ENCODE results near the gene PTGS1. TPM values are rescaled to one million over a fixed set of nuclear protein-coding genes. Genes with fewer than 3 reads are reported as not detected.

The PTGS1 gene
- total and polyA plus RNA-seq, 2 of the 8 experiments (the other 6 are each of a cell fraction or from before 2014, with no cell fraction given), result 1.1 to 1.9 TPM

DNA sequence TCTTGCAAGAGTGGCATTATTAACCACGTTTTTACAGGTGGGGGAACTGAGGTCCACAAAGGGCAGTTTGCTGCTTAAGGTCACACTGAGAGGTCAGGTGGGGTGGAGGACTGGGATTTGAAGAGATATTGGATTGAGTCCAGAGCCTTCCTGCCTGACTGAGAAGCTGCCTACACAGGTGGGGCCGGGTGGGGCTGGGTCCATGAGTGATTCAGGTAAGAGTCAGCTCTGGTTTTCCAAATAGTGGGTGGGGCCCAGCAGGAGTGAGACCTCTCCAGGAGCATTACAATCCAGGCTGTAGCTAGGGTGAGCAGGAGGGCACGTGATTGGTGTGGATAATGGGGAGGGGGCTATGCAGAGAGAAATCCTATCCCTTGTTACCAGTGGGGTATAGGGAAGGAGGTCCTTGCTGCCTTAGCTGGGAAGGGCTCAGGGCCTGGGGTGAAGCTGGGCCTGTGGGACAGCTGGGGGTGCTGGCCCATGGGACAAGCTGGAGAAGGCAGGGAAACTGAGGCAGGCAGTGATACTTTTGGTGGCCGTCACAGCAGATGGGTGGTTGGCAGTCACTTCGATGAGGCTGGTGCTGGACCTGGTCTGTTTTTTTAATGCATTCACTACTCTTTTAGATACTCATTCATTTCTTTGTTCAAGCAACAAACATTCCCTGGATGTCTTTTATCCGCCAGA lies 2.9 kb upstream of the PTGS1 start (continued):
- TF ChIP-seq YY1 (IDR thresholded peaks at IDR 0.05; ENCODE audit: low read depth, low read length), result no peak
- no peak for TF ChIP-seq RXRA (IDR thresholded peaks at IDR 0.05; ENCODE audit: insufficient read depth, low read depth, low read length)
- TF ChIP-seq, protein P1, sequence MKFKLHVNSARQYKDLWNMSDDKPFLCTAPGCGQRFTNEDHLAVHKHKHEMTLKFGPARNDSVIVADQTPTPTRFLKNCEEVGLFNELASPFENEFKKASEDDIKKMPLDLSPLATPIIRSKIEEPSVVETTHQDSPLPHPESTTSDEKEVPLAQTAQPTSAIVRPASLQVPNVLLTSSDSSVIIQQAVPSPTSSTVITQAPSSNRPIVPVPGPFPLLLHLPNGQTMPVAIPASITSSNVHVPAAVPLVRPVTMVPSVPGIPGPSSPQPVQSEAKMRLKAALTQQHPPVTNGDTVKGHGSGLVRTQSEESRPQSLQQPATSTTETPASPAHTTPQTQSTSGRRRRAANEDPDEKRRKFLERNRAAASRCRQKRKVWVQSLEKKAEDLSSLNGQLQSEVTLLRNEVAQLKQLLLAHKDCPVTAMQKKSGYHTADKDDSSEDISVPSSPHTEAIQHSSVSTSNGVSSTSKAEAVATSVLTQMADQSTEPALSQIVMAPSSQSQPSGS (IDR thresholded peaks at IDR 0.05; ENCODE audit: low read length), result no peak
- TF ChIP-seq SRF (IDR thresholded peaks at IDR 0.05; ENCODE audit: low read depth, low read length), result no peak
- TF ChIP-seq TBP (IDR thresholded peaks at IDR 0.05; ENCODE audit: low read depth, low read length), result no peak
- no peak for TF ChIP-seq CBX5 (IDR thresholded peaks at IDR 0.05; ENCODE audit: low read depth, low read length)
- no peak for TF ChIP-seq KDM4A (IDR thresholded peaks at IDR 0.05; ENCODE audit: low read depth, low read length, severe bottlenecking)

Measured in H1 (cell line).